HepG2 (cell line): Measurements from ENCODE around the gene LYPLA2. TPM values are rescaled to one million over a fixed set of nuclear protein-coding genes. Genes with fewer than 3 reads are reported as not detected.

Experiments used
- ARID2 ChIP-seq: sonication (generic); formaldehyde crosslinking; IDR thresholded peaks from 2 replicates; pipeline ENCODE4 v1.8.1; 2022; ENCODE audit warnings: mild to moderate bottlenecking, missing genetic modification reagents, borderline replicate concordance
- EZH2 ChIP-seq: conservative IDR thresholded peaks from 2 replicates; pipeline ENCODE4 v1.6.1; 2012; ENCODE audit warnings: mild to moderate bottlenecking, low read depth, low read length, moderate library complexity
- HNRNPL ChIP-seq: fragments of 200-400 bp; formaldehyde crosslinking; IDR thresholded peaks from 2 replicates; pipeline ENCODE4 v1.6.1; 2017; ENCODE audit warnings: mild to moderate bottlenecking, low read depth, low read length
- JUND ChIP-seq: sonication (generic); formaldehyde crosslinking; IDR thresholded peaks from 2 replicates; pipeline ENCODE4 v1.8.0; 2022; ENCODE audit warnings: mild to moderate bottlenecking, missing genetic modification reagents
- KAT8 ChIP-seq: IDR thresholded peaks from 2 replicates; pipeline ENCODE4 v1.6.1; 2016; ENCODE audit warnings: missing genetic modification reagents, missing compliant biosample characterization
- NR1H2 ChIP-seq: sonication (generic); formaldehyde crosslinking; IDR thresholded peaks from 2 replicates; pipeline ENCODE4 v1.8.1; 2022; ENCODE audit warnings: low read depth, missing genetic modification reagents, borderline replicate concordance
- RARG ChIP-seq: sonication (generic); formaldehyde crosslinking; IDR thresholded peaks from 2 replicates; pipeline ENCODE4 v1.4.0; 2020; ENCODE audit warnings: low read depth, mild to moderate bottlenecking, missing genetic modification reagents
- SP140L ChIP-seq: sonication (generic); formaldehyde crosslinking; IDR thresholded peaks from 2 replicates; pipeline ENCODE4 v1.4.0; 2020; ENCODE audit warnings: missing genetic modification reagents, borderline replicate concordance
- SP4 ChIP-seq: sonication (generic); formaldehyde crosslinking; IDR thresholded peaks from 2 replicates; pipeline ENCODE4 v1.8.1; 2023; ENCODE audit warnings: mild to moderate bottlenecking, missing genetic modification reagents
- TBX2 ChIP-seq: sonication (generic); formaldehyde crosslinking; IDR thresholded peaks from 2 replicates; pipeline ENCODE4 v1.5.0; 2020; ENCODE audit warnings: missing genetic modification reagents, mild to moderate bottlenecking, borderline replicate concordance
- TEAD3 ChIP-seq: optimal IDR thresholded peaks from 2 replicates; pipeline ENCODE3; 2016; ENCODE audit warnings: borderline replicate concordance
- U2AF1 ChIP-seq: fragments of 200-400 bp; formaldehyde crosslinking; optimal IDR thresholded peaks from 2 replicates; pipeline ENCODE3; 2017; ENCODE audit warnings: mild to moderate bottlenecking, low read depth, low read length
- ZBTB21 ChIP-seq: sonication (generic); formaldehyde crosslinking; IDR thresholded peaks from 2 replicates; pipeline ENCODE4 v1.4.0; 2020; ENCODE audit warnings: missing genetic modification reagents
- ZBTB3 ChIP-seq: sonication (generic); formaldehyde crosslinking; IDR thresholded peaks from 2 replicates; pipeline ENCODE4 v1.4.0; 2020; ENCODE audit warnings: low read depth, mild to moderate bottlenecking, moderate library complexity, missing genetic modification reagents, borderline replicate concordance
- ZFP82 ChIP-seq: sonication (generic); formaldehyde crosslinking; IDR thresholded peaks from 2 replicates; pipeline ENCODE4 v1.5.1; 2020; ENCODE audit warnings: mild to moderate bottlenecking, missing genetic modification reagents, borderline replicate concordance
- ZMYM2 ChIP-seq: sonication (generic); formaldehyde crosslinking; IDR thresholded peaks from 2 replicates; pipeline ENCODE4 v1.8.0; 2022; ENCODE audit warnings: mild to moderate bottlenecking, missing genetic modification reagents
- ZMYM4 ChIP-seq: sonication (generic); formaldehyde crosslinking; IDR thresholded peaks from 2 replicates; pipeline ENCODE4 v1.8.1; 2023; ENCODE audit warnings: mild to moderate bottlenecking, missing genetic modification reagents
- ZNF232 ChIP-seq: sonication (generic); formaldehyde crosslinking; IDR thresholded peaks from 2 replicates; pipeline ENCODE4 v1.4.0; 2020; ENCODE audit warnings: missing genetic modification reagents, borderline replicate concordance
- ZNF251 ChIP-seq: sonication (generic); formaldehyde crosslinking; IDR thresholded peaks from 2 replicates; pipeline ENCODE4 v1.9.0; 2021; ENCODE audit warnings: mild to moderate bottlenecking, missing genetic modification reagents
- ZNF264 ChIP-seq: sonication (generic); formaldehyde crosslinking; IDR thresholded peaks from 2 replicates; pipeline ENCODE4 v1.4.0; 2020; ENCODE audit warnings: missing genetic modification reagents
- ZNF746 ChIP-seq: sonication (generic); formaldehyde crosslinking; IDR thresholded peaks from 2 replicates; pipeline ENCODE4 v1.8.0; 2022; ENCODE audit warnings: mild to moderate bottlenecking, missing genetic modification reagents
- ZNF790 ChIP-seq: sonication (generic); formaldehyde crosslinking; IDR thresholded peaks from 2 replicates; pipeline ENCODE4 v1.8.0; 2022; ENCODE audit warnings: missing genetic modification reagents, mild to moderate bottlenecking, borderline replicate concordance
- polyA plus RNA-seq, 8 experiments: library from polyadenylated mRNA; depleted of rRNA in 3 of 8; stranded (reverse) in 7 of 8; unstranded in 1 of 8; fragments of >200 nt; fragmentation: Illumina TruSeq in 4 of 8; extraction: Trizol in 4 of 8; gene quantifications; 2 replicates each; pipeline versions ENCODE4 v1.2.1 to v1.2.3, GENCODE V29; 2011 to 2016; ENCODE audit warnings: low read depth in 4 of 8, missing spikeins in 1 of 8, mixed read lengths in 1 of 8; ENCODE audit not compliant: insufficient read depth in 1 of 8
- total RNA-seq, 5 experiments: library from RNA; depleted of rRNA; stranded (reverse); fragments of >200 nt; fragmentation: Illumina TruSeq; extraction: Trizol; gene quantifications; 2 replicates each; pipeline ENCODE4 v1.2.3, GENCODE V29; 2016; ENCODE audit warnings: low read depth in 1 of 5
- TF ChIP-seq, protein P1 (sequence below): sonication (generic); formaldehyde crosslinking; conservative IDR thresholded peaks from 2 replicates; pipeline ENCODE4 v1.8.0; 2022; ENCODE audit warnings: mild to moderate bottlenecking, moderate library complexity, missing genetic modification reagents
- TF ChIP-seq, protein P2 (sequence below): fragments of 450-650 bp; IDR thresholded peaks from 2 replicates; pipeline ENCODE4 v1.6.1; 2017; ENCODE audit warnings: mild to moderate bottlenecking
- TF ChIP-seq, protein P3 (sequence below): sonication (generic); formaldehyde crosslinking; IDR thresholded peaks from 2 replicates; pipeline ENCODE4 v1.4.0; 2020; ENCODE audit warnings: missing genetic modification reagents

Gene LYPLA2
- total and polyA plus RNA-seq, 2 of the 13 experiments (the other 11 are each of a cell fraction or from before 2014, with no cell fraction given), result 72.1 to 73.2 TPM

DNA sequence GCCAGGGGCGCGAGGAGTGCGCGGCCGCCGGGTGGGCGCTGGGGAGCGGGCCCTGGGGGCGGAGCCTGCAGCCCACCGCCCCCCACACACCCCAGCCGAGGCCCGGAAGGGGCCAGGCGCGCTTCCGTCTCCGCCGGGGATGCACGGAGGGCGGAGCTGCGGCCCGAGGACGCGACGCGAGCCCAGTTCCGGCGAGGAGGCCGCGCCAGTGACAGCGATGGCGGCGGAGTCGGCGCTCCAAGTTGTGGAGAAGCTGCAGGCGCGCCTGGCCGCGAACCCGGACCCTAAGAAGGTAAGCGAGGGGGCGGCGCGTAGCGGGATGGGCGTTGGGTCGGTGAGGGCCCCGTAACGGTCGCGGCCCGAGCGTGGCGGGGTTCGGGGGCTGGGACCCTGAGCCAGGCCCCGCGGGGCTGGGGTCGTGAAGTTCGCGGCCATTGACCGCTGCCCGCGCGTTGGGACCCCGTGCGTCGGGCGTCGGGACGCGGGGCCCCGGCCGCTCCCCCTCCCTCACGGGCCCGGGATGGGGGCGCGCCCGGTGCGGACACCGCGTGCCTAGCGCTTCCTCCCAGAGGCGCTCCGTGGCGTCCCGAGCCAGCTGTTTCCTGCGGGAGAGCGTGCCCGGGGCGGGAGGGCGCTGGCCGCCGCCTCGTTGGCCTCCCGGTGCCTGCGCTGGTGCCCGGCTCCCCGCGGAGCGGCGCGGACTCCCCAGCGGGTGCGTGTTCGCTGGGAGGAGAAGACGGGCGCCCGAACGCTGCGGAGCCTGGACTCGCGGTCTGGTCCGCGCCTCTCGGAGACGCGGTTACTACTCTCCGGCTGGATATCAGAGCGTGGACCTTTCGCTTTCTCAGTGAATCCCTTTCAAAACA is 47.4 kb upstream of the LYPLA2 start, which contains the start of gene ELOA (continued):
- TF ChIP-seq ZNF251, result no peak
- TF ChIP-seq ZMYM4, result peak; percentile 55
- peak; percentile 83; the same call in 1 of the 2 replicates for TF ChIP-seq ZFP82 (CRISPR knock-in tag)
- no peak for TF ChIP-seq ZNF232
- TF ChIP-seq ZNF790 (CRISPR knock-in tag), result 0 out of 2 replicates have a peak, but pooled peaks have one; percentile 67
- TF ChIP-seq, protein P1, sequence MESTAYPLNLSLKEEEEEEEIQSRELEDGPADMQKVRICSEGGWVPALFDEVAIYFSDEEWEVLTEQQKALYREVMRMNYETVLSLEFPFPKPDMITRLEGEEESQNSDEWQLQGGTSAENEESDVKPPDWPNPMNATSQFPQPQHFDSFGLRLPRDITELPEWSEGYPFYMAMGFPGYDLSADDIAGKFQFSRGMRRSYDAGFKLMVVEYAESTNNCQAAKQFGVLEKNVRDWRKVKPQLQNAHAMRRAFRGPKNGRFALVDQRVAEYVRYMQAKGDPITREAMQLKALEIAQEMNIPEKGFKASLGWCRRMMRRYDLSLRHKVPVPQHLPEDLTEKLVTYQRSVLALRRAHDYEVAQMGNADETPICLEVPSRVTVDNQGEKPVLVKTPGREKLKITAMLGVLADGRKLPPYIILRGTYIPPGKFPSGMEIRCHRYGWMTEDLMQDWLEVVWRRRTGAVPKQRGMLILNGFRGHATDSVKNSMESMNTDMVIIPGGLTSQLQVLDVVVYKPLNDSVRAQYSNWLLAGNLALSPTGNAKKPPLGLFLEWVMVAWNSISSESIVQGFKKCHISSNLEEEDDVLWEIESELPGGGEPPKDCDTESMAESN (CRISPR knock-in tag), result peak; percentile 44; the same call in 1 of the 2 replicates
- no peak for TF ChIP-seq RARG
- TF ChIP-seq HNRNPL, result no peak
- TF ChIP-seq, protein P2, sequence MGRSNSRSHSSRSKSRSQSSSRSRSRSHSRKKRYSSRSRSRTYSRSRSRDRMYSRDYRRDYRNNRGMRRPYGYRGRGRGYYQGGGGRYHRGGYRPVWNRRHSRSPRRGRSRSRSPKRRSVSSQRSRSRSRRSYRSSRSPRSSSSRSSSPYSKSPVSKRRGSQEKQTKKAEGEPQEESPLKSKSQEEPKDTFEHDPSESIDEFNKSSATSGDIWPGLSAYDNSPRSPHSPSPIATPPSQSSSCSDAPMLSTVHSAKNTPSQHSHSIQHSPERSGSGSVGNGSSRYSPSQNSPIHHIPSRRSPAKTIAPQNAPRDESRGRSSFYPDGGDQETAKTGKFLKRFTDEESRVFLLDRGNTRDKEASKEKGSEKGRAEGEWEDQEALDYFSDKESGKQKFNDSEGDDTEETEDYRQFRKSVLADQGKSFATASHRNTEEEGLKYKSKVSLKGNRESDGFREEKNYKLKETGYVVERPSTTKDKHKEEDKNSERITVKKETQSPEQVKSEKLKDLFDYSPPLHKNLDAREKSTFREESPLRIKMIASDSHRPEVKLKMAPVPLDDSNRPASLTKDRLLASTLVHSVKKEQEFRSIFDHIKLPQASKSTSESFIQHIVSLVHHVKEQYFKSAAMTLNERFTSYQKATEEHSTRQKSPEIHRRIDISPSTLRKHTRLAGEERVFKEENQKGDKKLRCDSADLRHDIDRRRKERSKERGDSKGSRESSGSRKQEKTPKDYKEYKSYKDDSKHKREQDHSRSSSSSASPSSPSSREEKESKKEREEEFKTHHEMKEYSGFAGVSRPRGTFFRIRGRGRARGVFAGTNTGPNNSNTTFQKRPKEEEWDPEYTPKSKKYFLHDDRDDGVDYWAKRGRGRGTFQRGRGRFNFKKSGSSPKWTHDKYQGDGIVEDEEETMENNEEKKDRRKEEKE, result no peak
- no peak for TF ChIP-seq SP140L (CRISPR knock-in tag)
- TF ChIP-seq KAT8 (CRISPR knock-in tag), result peak; percentile 88
- TF ChIP-seq JUND (CRISPR knock-in tag), result no peak
- TF ChIP-seq, protein P3, sequence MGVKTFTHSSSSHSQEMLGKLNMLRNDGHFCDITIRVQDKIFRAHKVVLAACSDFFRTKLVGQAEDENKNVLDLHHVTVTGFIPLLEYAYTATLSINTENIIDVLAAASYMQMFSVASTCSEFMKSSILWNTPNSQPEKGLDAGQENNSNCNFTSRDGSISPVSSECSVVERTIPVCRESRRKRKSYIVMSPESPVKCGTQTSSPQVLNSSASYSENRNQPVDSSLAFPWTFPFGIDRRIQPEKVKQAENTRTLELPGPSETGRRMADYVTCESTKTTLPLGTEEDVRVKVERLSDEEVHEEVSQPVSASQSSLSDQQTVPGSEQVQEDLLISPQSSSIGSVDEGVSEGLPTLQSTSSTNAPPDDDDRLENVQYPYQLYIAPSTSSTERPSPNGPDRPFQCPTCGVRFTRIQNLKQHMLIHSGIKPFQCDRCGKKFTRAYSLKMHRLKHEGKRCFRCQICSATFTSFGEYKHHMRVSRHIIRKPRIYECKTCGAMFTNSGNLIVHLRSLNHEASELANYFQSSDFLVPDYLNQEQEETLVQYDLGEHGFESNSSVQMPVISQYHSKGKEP (CRISPR knock-in tag), result peak; percentile 53; the same call in 1 of the 2 replicates
- TF ChIP-seq ARID2 (CRISPR knock-in tag), result no peak
- TF ChIP-seq SP4 (CRISPR knock-in tag), result peak; percentile 85
- no peak for TF ChIP-seq ZBTB3 (CRISPR knock-in tag)
- TF ChIP-seq ZMYM2 (CRISPR knock-in tag), result no peak
- TF ChIP-seq U2AF1, result no peak
- no peak; the same call in 1 of the 2 replicates for TF ChIP-seq NR1H2 (CRISPR knock-in tag)
- TF ChIP-seq ZNF264 (CRISPR knock-in tag), result no peak
- TF ChIP-seq TEAD3 (CRISPR knock-in tag), result peak; percentile 13
- no peak for TF ChIP-seq EZH2
- TF ChIP-seq ZBTB21 (CRISPR knock-in tag), result no peak
- TF ChIP-seq ZNF746 (CRISPR knock-in tag), result no peak
- peak; percentile 56; the same call in 1 of the 2 replicates for TF ChIP-seq TBX2 (CRISPR knock-in tag)
